IMR-90 (cell line): ENCODE results near the gene ROBO3. TPM values are rescaled to one million over a fixed set of nuclear protein-coding genes. Genes with fewer than 3 reads are reported as not detected.

Experiments
- ATAC-seq: fragments of 200-7000 bp; cut with Tn5 transposase; 2 replicates; pipeline ENCODE4 v1.9.1; 2020; ENCODE audit warnings: low read depth, mild to moderate bottlenecking, moderate library complexity
- BruUV-seq: library from RNA; stranded (reverse); fragments of 400-500 nt; replicated peaks from 2 replicates; lab custom pipeline; 2021; lab: Mats Ljungman, UMichigan
- CTCF ChIA-PET: fragments of 300-600 bp; formaldehyde crosslinking; extraction: SDS; loops from one replicate; lab custom pipeline; 2021; ENCODE audit warnings: antibody characterized with exemption; lab: Yijun Ruan, JAX
- POLR2A ChIA-PET: fragments of 300-600 bp; sonication (Branson Sonifier 250); formaldehyde crosslinking; loops from one replicate; lab custom pipeline; 2022; ENCODE audit warnings: antibody characterized with exemption; ENCODE audit not compliant: unreplicated experiment; lab: Charles Lee
- DNase-seq: peaks from one replicate; pipeline ENCODE4 v3.0.0; 2013
- H2AFZ ChIP-seq: replicated peaks from 2 replicates; pipeline ENCODE3; 2013; ENCODE audit warnings: low read length, mild to moderate bottlenecking; ENCODE audit not compliant: poor library complexity
- H2AK5ac ChIP-seq: 2 replicates; pipeline ENCODE4 v1.6.1; 2013; ENCODE audit warnings: low read depth, low read length, inconsistent platforms
- H2AK9ac ChIP-seq: replicated peaks from 2 replicates; pipeline ENCODE3; 2013; ENCODE audit warnings: mild to moderate bottlenecking, low read depth, low read length, moderate library complexity; ENCODE audit not compliant: poor library complexity
- H2BK120ac ChIP-seq: 2 replicates; pipeline ENCODE4 v1.6.1; 2013; ENCODE audit warnings: low read depth, low read length, inconsistent platforms
- H2BK15ac ChIP-seq: 3 replicates; pipeline ENCODE4 v1.6.1; 2013; ENCODE audit warnings: low read depth, low read length, inconsistent platforms
- H2BK20ac ChIP-seq: 2 replicates; pipeline ENCODE4 v1.6.1; 2013; ENCODE audit warnings: low read depth, mild to moderate bottlenecking, inconsistent platforms, low read length, moderate library complexity
- H2BK5ac ChIP-seq: 2 replicates; pipeline ENCODE4 v1.6.1; 2013; ENCODE audit warnings: mild to moderate bottlenecking, low read depth, low read length, inconsistent platforms; ENCODE audit not compliant: poor library complexity, severe bottlenecking
- H3K14ac ChIP-seq: replicated peaks from 2 replicates; pipeline ENCODE4 v1.6.1; 2013; ENCODE audit warnings: low read depth, low read length, inconsistent platforms
- H3K18ac ChIP-seq: 2 replicates; pipeline ENCODE4 v1.6.1; 2013; ENCODE audit warnings: low read depth, low read length, control low read depth
- H3K23ac ChIP-seq: 2 replicates; pipeline ENCODE4 v1.6.1; 2013; ENCODE audit warnings: low read depth, low read length, inconsistent platforms
- H3K27ac ChIP-seq: 2 replicates; pipeline ENCODE4 v1.5.1; 2013; ENCODE audit warnings: mild to moderate bottlenecking, control low read depth, low read length; ENCODE audit not compliant: insufficient read depth
- H3K27me3 ChIP-seq: 2 replicates; pipeline ENCODE4 v1.6.1; 2013; ENCODE audit warnings: low read length; ENCODE audit not compliant: control insufficient read depth, insufficient read depth
- H3K36me3 ChIP-seq: 2 replicates; pipeline ENCODE4 v1.6.1; 2013; ENCODE audit warnings: low read length, mixed read lengths; ENCODE audit not compliant: control insufficient read depth, insufficient read depth
- H3K4ac ChIP-seq: 2 replicates; pipeline ENCODE4 v1.6.1; 2013; ENCODE audit warnings: low read depth, low read length, inconsistent platforms
- H3K4me1 ChIP-seq: 2 replicates; pipeline ENCODE4 v1.6.1; 2013; ENCODE audit warnings: low read length, mixed read lengths; ENCODE audit not compliant: control insufficient read depth, insufficient read depth
- H3K4me2 ChIP-seq: 2 replicates; pipeline ENCODE4 v1.6.1; 2013; ENCODE audit warnings: low read depth, mild to moderate bottlenecking, control low read depth, low read length, moderate library complexity
- H3K4me3 ChIP-seq: 2 replicates; pipeline ENCODE4 v1.5.1; 2013; ENCODE audit warnings: low read depth, mild to moderate bottlenecking, control low read depth, low read length, moderate library complexity; ENCODE audit not compliant: insufficient read depth
- H3K56ac ChIP-seq: 2 replicates; pipeline ENCODE4 v1.6.1; 2013; ENCODE audit warnings: low read length, inconsistent platforms; ENCODE audit not compliant: insufficient read depth; ENCODE audit errors: extremely low read depth
- H3K79me1 ChIP-seq, 2 experiments: 2 replicates each; pipeline ENCODE4 v1.6.1; 2013; ENCODE audit warnings: low read length in 2 of 2, inconsistent platforms in 1 of 2, low read depth in 1 of 2
- H3K9ac ChIP-seq: 2 replicates; pipeline ENCODE4 v1.6.1; 2013; ENCODE audit warnings: low read depth, low read length, control low read depth
- H3K9me1 ChIP-seq: 2 replicates; pipeline ENCODE4 v1.6.1; 2013; ENCODE audit warnings: low read length, inconsistent platforms; ENCODE audit not compliant: insufficient read depth
- H3K9me3 ChIP-seq: 2 replicates; pipeline ENCODE4 v1.6.1; 2013; ENCODE audit warnings: low read length; ENCODE audit not compliant: control insufficient read depth, insufficient read depth
- H4K20me1 ChIP-seq: 2 replicates; pipeline ENCODE4 v1.6.1; 2013; ENCODE audit warnings: low read length, inconsistent platforms; ENCODE audit not compliant: insufficient read depth
- H4K5ac ChIP-seq: 2 replicates; pipeline ENCODE4 v1.6.1; 2013; ENCODE audit warnings: mild to moderate bottlenecking, low read depth, low read length, control low read depth
- H4K8ac ChIP-seq, 2 experiments: 2 replicates each; pipeline ENCODE4 v1.6.1; 2013; ENCODE audit warnings: low read depth in 2 of 2, low read length in 2 of 2, control low read depth in 1 of 2, inconsistent platforms in 1 of 2
- H4K91ac ChIP-seq: 2 replicates; pipeline ENCODE4 v1.6.1; 2013; ENCODE audit warnings: low read depth, low read length, inconsistent platforms; ENCODE audit not compliant: insufficient read depth
- BHLHE40 ChIP-seq: fragments of 150-350 bp; IDR thresholded peaks from 2 replicates; pipeline ENCODE4 v1.6.1; 2016; ENCODE audit warnings: mild to moderate bottlenecking, low read depth, low read length
- CHD1 ChIP-seq: IDR thresholded peaks from 2 replicates; pipeline ENCODE4 v1.6.1; 2012; ENCODE audit warnings: low read depth, low read length, improper control_type of control experiment
- CTCF ChIP-seq: conservative IDR thresholded peaks from 2 replicates; pipeline ENCODE4 v1.5.1; 2012; ENCODE audit warnings: mild to moderate bottlenecking, low read depth, low read length, improper control_type of control experiment
- ELK1 ChIP-seq: fragments of 150-350 bp; IDR thresholded peaks from 2 replicates; pipeline ENCODE4 v1.6.1; 2016; ENCODE audit warnings: low read depth, mild to moderate bottlenecking, low read length, moderate library complexity, borderline replicate concordance
- FOS ChIP-seq: fragments of 150-350 bp; IDR thresholded peaks from 2 replicates; pipeline ENCODE4 v1.6.1; 2016; ENCODE audit warnings: low read depth, low read length
- MAFK ChIP-seq: IDR thresholded peaks from 2 replicates; pipeline ENCODE4 v1.6.1; 2012; ENCODE audit warnings: low read depth, low read length, improper control_type of control experiment
- MXI1 ChIP-seq: IDR thresholded peaks from 2 replicates; pipeline ENCODE4 v1.6.1; 2012; ENCODE audit warnings: low read depth, mild to moderate bottlenecking, low read length, moderate library complexity, borderline replicate concordance
- NFE2L2 ChIP-seq: fragments of 150-350 bp; IDR thresholded peaks from 2 replicates; pipeline ENCODE4 v1.6.1; 2016; ENCODE audit warnings: low read depth, mild to moderate bottlenecking, low read length
- POLR2A ChIP-seq: IDR thresholded peaks from 2 replicates; pipeline ENCODE4 v1.6.1; 2012; ENCODE audit warnings: mild to moderate bottlenecking, low read depth, low read length
- RAD21 ChIP-seq: IDR thresholded peaks from 2 replicates; pipeline ENCODE4 v1.6.1; 2012; ENCODE audit warnings: low read length, improper control_type of control experiment
- RCOR1 ChIP-seq: IDR thresholded peaks from 2 replicates; pipeline ENCODE4 v1.6.1; 2012; ENCODE audit warnings: mild to moderate bottlenecking, low read length, improper control_type of control experiment; ENCODE audit not compliant: insufficient replicate concordance
- RFX5 ChIP-seq: IDR thresholded peaks from 2 replicates; pipeline ENCODE4 v1.8.0; 2012; ENCODE audit warnings: low read depth, mild to moderate bottlenecking, low read length, moderate library complexity
- WGBS, 2 experiments: methylation state at CpG; one replicate each; pipeline versions ENCODE4 v1.1.5 to v1.1.7; 2013; ENCODE audit warnings: missing lambda C conversion rate in 2 of 2; ENCODE audit not compliant: insufficient read length in 1 of 2; ENCODE audit errors: extremely low coverage in 2 of 2; 5-methylcytosine and 5-hydroxymethylcytosine counted together
- dilution Hi-C: fragments of 300-500 bp; cut with HindIII; formaldehyde crosslinking; loops from one replicate; pipeline ENCODE4 v1.14.3; 2018; ENCODE audit warnings: low sequenced_read_pairs; ENCODE audit not compliant: unreplicated experiment
- in situ Hi-C: fragments of 300-500 bp; cut with MboI; formaldehyde crosslinking; loops from 3 replicates; pipeline ENCODE4 v1.14.3; 2019; ENCODE audit warnings: low sequenced_read_pairs, inconsistent platforms, mixed read lengths
- intact Hi-C: fragments of 100-400 bp; cut with micrococcal nuclease; formaldehyde crosslinking; loops from 2 replicates; pipeline ENCODE4 v1.10.0; 2022
- polyA plus RNA-seq, 3 experiments: library from polyadenylated mRNA; depleted of rRNA; stranded (reverse); fragments of >200 nt; gene quantifications; 2 replicates each; pipeline ENCODE4 v1.2.3, GENCODE V29; 2012; ENCODE audit warnings: low replicate concordance in 1 of 3
- total RNA-seq: library from RNA; depleted of rRNA; stranded (reverse); fragments of >200 nt; gene quantifications from 2 replicates; pipeline ENCODE4 v1.2.3, GENCODE V29; 2012
- TF ChIP-seq, protein P1 (sequence below): fragments of 150-350 bp; IDR thresholded peaks from 2 replicates; pipeline ENCODE4 v1.6.1; 2017; ENCODE audit warnings: mild to moderate bottlenecking, antibody characterized with exemption, low read length, low read depth

The ROBO3 gene
- total and polyA plus RNA-seq, 2 of the 4 experiments (the other 2 are of a cell fraction), result 12.0 to 54.1 TPM

GRCh38 chr11:124829986-124830385 is 35.2 kb upstream of the ROBO3 start:
- H3K27me3 ChIP-seq, result peaks cover 33% of the 10 kb centered on the region
- CTCF ChIA-PET, result no interaction called here
- no peak overlapping the region for H2BK15ac ChIP-seq
- H3K9ac ChIP-seq, result no peak overlapping the region
- H3K4ac ChIP-seq, result no peak overlapping the region
- H3K56ac ChIP-seq, result no peak overlapping the region
- no peaks in the 10 kb centered on the region for H3K79me1 ChIP-seq
- no peak overlapping the region for H2BK120ac ChIP-seq
- H4K20me1 ChIP-seq, result no peaks in the 10 kb centered on the region
- H3K14ac ChIP-seq, result no peak overlapping the region
- in situ Hi-C loops, result loop anchor here (10.0 kb wide), 2 partner anchors 65 to 185 kb away; partner anchors contain the start of gene ESAM
- ATAC-seq, result no peak
- peak; percentile 20 for DNase-seq
- no peaks in the 10 kb centered on the region for H3K36me3 ChIP-seq
- H3K18ac ChIP-seq, result no peak overlapping the region
- H3K9me1 ChIP-seq, result no peaks in the 10 kb centered on the region
- H2AK5ac ChIP-seq, result no peak overlapping the region
- no peak overlapping the region for H4K5ac ChIP-seq
- H2BK5ac ChIP-seq, result no peak overlapping the region
- H3K4me3 ChIP-seq, result no peak overlapping the region
- no peak overlapping the region for H2AFZ ChIP-seq
- dilution Hi-C loops, result no loop called here
- TF ChIP-seq RAD21, result no peak
- no peak for TF ChIP-seq RFX5
- TF ChIP-seq POLR2A, result no peak
- no peak for TF ChIP-seq MXI1
- TF ChIP-seq RCOR1, result no peak
- TF ChIP-seq MAFK, result no peak
- TF ChIP-seq ELK1, result no peak
- no peak for TF ChIP-seq CTCF
- TF ChIP-seq BHLHE40, result no peak
- no peak for TF ChIP-seq FOS
- TF ChIP-seq CHD1, result no peak
- TF ChIP-seq, protein P1, sequence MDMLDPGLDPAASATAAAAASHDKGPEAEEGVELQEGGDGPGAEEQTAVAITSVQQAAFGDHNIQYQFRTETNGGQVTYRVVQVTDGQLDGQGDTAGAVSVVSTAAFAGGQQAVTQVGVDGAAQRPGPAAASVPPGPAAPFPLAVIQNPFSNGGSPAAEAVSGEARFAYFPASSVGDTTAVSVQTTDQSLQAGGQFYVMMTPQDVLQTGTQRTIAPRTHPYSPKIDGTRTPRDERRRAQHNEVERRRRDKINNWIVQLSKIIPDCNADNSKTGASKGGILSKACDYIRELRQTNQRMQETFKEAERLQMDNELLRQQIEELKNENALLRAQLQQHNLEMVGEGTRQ, result no peak
- no peak for TF ChIP-seq NFE2L2
- H3K4me2 ChIP-seq, result no peak overlapping the region
- BruUV-seq, result no TSS peak
- no peak overlapping the region for H3K23ac ChIP-seq
- intact Hi-C loops, result no loop called here
- POLR2A ChIA-PET, result no interaction called here
- 60% methylated on average over 1 of the region's 3 CpGs; no CpG with 5 or more reads in 1 of the 2 experiments for WGBS, 2 experiments
- H4K8ac ChIP-seq, result no peak overlapping the region
- H2AK9ac ChIP-seq, result no peak overlapping the region
- no peak overlapping the region for H3K27ac ChIP-seq
- no peaks in the 10 kb centered on the region for H3K9me3 ChIP-seq
- H3K4me1 ChIP-seq, result no peaks in the 10 kb centered on the region
- H4K91ac ChIP-seq, result no peak overlapping the region
- H2BK20ac ChIP-seq, result no peak overlapping the region
